Measurements from ENCODE around the gene PLPP2.

The PLPP2 gene

DNA sequence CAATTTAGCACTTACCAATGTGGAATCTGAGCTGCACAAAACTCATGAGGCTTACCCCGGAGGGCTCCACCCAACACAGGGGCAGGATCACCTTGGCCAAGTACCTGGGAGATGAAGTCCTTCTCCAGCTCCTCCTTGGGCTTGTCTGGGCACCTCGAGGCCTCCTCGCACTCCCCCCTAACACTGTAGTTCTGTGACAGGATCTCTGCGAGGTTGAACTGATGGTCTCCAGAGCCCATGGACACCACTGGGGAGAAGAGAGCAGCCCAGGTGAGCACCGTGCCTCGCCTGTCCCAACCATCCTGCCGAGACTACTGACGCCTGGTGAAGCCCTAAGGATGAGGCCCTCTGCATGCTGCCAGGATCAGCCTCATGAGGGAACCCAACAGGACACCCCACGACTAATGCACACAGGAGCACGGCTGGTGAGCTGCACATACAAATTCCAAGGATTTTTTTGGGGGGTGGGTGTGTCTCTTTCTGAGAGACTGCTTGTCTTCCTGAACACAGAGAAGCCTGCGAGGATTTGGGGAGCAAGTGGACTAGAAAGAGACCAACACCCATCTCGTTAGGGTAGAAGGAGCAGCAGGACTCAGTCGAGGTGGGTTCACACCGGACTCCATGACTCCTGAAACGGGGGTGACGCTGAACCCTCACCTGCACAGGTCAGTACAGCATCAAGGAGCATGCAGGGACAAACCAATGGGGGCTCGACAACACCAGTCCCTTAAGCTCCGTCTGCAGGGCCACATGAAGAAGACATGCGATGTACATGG, 43.3 kb upstream of the PLPP2 start:
- Histone ChIP-seq H3K9me3 (replicated peaks in 1 of 11) (peaks cover 22 to 53% (median 36%) of the 10 kb centered on the region in 11 experiments), H3K27me3 (no peaks in the 10 kb centered on the region), H3K4me2 (no peak overlapping the region), H3K9ac (no peak overlapping the region), H3K36me3 (peaks cover 33 to 67% (median 51%) of the 10 kb centered on the region in 11 experiments), H4K20me1 (peaks cover 0 to 29% (median 14%) of the 10 kb centered on the region in 11 experiments; a peak in 14 of 22 replicates), H3K4me1 (peaks cover 0 to 10% (median 3%) of the 10 kb centered on the region in 10 experiments; a peak in 6 of 20 replicates), H3K27ac (no peak overlapping the region), H3K4me3 (no peak overlapping the region)
- TF ChIP-seq Cebpa-rat (IDR thresholded peaks at IDR 0.05), result no peak

DNA sequence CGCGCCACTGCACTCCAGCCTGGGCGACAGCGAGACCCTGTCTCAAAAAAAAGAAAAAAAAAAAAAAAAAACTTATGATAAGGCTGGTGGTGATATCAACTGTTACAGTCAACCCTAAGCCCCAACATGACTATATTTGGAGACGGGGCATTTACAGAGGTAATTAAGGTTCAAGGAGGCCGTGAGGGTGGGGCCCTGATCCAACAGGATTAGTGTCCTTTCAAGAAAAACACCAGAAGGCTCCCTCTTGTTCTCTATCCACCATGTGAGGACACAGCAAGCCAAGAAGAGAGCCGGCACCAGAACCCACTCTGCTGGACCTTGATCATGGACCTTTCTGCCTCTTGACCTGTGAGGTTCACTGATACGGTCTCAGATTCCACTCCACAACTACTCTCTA, 39.3 kb upstream of the PLPP2 start:
- peaks cover 0 to 14% (median 5%) of the 10 kb centered on the region in 11 experiments; a peak in 10 of 22 replicates for H4K20me1 ChIP-seq
- H3K36me3 ChIP-seq, result peaks cover 69 to 85% (median 80%) of the 10 kb centered on the region in 11 experiments
- H3K4me1 ChIP-seq, result no peaks in the 10 kb centered on the region
- no peak for TF ChIP-seq Cebpa-rat (IDR thresholded peaks at IDR 0.05)
- no peak overlapping the region for H3K27ac ChIP-seq
- no peaks in the 10 kb centered on the region for H3K27me3 ChIP-seq
- H3K4me3 ChIP-seq, result no peak overlapping the region
- H3K9me3 ChIP-seq (replicated peaks in 1 of 11), result peaks cover 36 to 63% (median 59%) of the 10 kb centered on the region in 11 experiments
- H3K9ac ChIP-seq, result no peak overlapping the region
- H3K4me2 ChIP-seq, result no peak overlapping the region

GRCh38 chr19:329876-330275, 38.7 kb upstream of the PLPP2 start:
- Histone ChIP-seq H3K4me3 (no peak overlapping the region), H3K27me3 (no peaks in the 10 kb centered on the region), H3K9me3 (replicated peaks in 1 of 11) (peaks cover 41 to 69% (median 65%) of the 10 kb centered on the region in 11 experiments), H3K27ac (no peak overlapping the region), H4K20me1 (peaks cover 0 to 8% (median 0%) of the 10 kb centered on the region in 11 experiments; a peak in 7 of 22 replicates), H3K36me3 (peaks cover 65 to 85% (median 82%) of the 10 kb centered on the region in 11 experiments), H3K9ac (no peak overlapping the region), H3K4me1 (no peaks in the 10 kb centered on the region), H3K4me2 (no peak overlapping the region)
- TF ChIP-seq Cebpa-rat (IDR thresholded peaks at IDR 0.05), result no peak

DNA sequence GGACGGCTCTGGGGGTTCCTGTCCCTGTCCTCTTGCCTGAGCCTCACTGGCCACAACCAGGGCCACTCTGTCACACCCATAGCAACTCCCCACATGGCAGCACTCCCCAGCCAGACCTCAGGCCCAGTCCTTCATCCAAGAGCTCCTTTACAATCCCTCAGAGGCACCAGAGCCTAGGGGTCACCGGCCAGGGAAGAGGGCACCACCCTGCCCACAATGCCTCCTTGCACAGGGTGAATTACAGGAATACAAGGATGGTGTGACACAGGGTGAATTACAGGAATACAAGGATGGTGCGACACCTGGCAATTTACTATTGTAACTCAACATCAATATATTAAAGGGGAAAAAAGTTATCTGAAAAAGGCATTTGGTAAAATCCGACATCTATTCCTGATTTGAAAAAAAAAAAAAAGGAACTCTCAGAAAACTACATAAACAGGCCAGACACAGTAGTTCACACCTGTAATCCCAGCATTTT, 36.9 kb upstream of the PLPP2 start:
- no peak for TF ChIP-seq Cebpa-rat (IDR thresholded peaks at IDR 0.05)
- H3K4me3 ChIP-seq, result no peak overlapping the region

DNA sequence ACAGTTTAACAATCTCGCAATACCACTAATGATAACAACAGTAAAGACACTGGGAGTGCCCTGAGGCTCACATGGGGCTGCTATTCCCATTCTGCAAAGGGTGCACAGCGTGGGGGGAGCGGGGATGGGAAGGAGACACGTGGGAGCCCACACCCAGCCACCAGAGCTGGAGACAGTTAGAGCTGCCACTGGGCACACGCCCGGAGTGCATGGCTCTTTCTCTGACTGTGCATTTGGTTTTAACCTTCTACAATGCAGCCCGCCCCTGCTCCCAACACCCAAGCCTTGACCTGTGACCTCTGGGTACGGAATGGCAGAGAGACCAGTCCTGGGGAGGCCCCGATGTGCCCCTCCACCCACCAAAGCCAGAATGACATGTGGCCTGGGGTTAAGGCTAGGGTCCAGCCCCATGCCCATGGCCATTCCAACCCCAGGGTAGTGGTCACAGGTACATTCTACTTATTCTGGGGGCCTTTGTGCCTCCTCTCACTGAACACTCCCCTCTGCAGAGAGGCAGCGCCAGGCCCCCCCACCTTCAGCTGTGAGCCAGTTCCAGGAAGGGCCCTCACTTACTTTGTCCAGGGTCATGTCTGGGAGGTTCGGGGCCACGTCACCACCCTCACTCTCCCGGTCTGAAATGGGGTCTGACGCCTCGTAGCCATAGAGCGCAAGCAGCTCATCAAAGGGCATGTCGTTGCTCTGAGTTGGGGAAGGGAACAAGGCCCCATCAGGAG, 36.3 kb upstream of the PLPP2 start:
- no peaks in the 10 kb centered on the region for H3K27me3 ChIP-seq
- no peaks in the 10 kb centered on the region for H4K20me1 ChIP-seq
- H3K27ac ChIP-seq, result no peak overlapping the region
- H3K4me1 ChIP-seq, result no peaks in the 10 kb centered on the region
- no peak overlapping the region for H3K4me3 ChIP-seq
- H3K9ac ChIP-seq, result no peak overlapping the region
- no peak for TF ChIP-seq Cebpa-rat (IDR thresholded peaks at IDR 0.05)
- H3K4me2 ChIP-seq, result no peak overlapping the region
- H3K36me3 ChIP-seq, result peaks cover 75 to 98% (median 95%) of the 10 kb centered on the region in 11 experiments
- peaks cover 52 to 93% (median 69%) of the 10 kb centered on the region in 11 experiments for H3K9me3 ChIP-seq (replicated peaks in 1 of 11)

More for the DNA sequence above, 36.9 kb upstream of the PLPP2 start:
- Histone ChIP-seq H3K9me3 (replicated peaks in 1 of 11) (peaks cover 49 to 87% (median 67%) of the 10 kb centered on the region in 11 experiments), H3K4me2 (no peak overlapping the region), H3K9ac (no peak overlapping the region), H3K27ac (no peak overlapping the region), H3K36me3 (peaks cover 69 to 92% (median 89%) of the 10 kb centered on the region in 11 experiments), H4K20me1 (no peaks in the 10 kb centered on the region), H3K27me3 (no peaks in the 10 kb centered on the region), H3K4me1 (no peaks in the 10 kb centered on the region)

GRCh38 chr19:326871-327270, 35.7 kb upstream of the PLPP2 start:
- no peak overlapping the region for H3K4me2 ChIP-seq
- no peak overlapping the region for H3K4me3 ChIP-seq
- no peak for TF ChIP-seq Cebpa-rat (IDR thresholded peaks at IDR 0.05)
- H3K27ac ChIP-seq, result no peak overlapping the region
- no peaks in the 10 kb centered on the region for H4K20me1 ChIP-seq
- no peaks in the 10 kb centered on the region for H3K27me3 ChIP-seq
- no peak overlapping the region for H3K9ac ChIP-seq
- peaks cover 54 to 96% (median 69%) of the 10 kb centered on the region in 11 experiments for H3K9me3 ChIP-seq (replicated peaks in 1 of 11)
- H3K36me3 ChIP-seq, result peaks cover 76 to 100% (median 96%) of the 10 kb centered on the region in 11 experiments
- H3K4me1 ChIP-seq, result no peaks in the 10 kb centered on the region

DNA sequence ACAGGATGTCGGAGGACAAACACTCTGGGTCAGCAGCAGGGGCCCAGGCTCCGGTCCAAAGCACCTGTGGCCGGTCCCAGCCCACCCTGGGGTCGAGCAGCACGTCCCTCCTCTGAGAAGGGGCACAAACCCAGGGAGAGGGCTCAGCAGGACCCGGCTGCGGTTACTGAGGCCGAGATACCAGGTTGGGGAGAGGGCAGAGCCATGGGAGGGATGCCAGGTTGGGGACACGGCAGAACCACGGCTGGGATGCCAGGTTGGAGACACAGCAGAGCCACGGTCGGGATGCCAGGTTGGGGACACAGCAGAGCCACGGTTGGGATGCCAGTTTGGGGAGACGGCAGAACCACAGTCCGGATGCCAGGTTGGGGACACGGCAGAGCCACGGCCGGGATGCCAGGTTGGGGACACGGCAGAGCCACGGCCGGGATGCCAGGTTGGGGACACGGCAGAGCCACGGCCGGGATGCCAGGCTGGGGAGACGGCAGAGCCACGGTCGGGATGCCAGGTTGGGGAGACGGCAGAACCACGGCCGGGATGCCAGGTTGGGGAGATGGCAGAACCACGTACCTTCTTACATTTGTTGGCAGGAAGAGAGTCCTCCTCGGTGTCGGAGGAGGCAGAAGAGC, 34.8 kb upstream of the PLPP2 start:
- Histone ChIP-seq H3K36me3 (peaks cover 76 to 98% (median 92%) of the 10 kb centered on the region in 11 experiments), H3K9ac (no peak overlapping the region), H3K4me2 (no peak overlapping the region), H3K4me3 (no peak overlapping the region), H3K4me1 (no peaks in the 10 kb centered on the region), H3K27me3 (no peaks in the 10 kb centered on the region), H4K20me1 (no peaks in the 10 kb centered on the region), H3K9me3 (replicated peaks in 1 of 11) (peaks cover 50 to 97% (median 69%) of the 10 kb centered on the region in 11 experiments), H3K27ac (no peak overlapping the region)
- TF ChIP-seq Cebpa-rat (IDR thresholded peaks at IDR 0.05), result no peak

DNA sequence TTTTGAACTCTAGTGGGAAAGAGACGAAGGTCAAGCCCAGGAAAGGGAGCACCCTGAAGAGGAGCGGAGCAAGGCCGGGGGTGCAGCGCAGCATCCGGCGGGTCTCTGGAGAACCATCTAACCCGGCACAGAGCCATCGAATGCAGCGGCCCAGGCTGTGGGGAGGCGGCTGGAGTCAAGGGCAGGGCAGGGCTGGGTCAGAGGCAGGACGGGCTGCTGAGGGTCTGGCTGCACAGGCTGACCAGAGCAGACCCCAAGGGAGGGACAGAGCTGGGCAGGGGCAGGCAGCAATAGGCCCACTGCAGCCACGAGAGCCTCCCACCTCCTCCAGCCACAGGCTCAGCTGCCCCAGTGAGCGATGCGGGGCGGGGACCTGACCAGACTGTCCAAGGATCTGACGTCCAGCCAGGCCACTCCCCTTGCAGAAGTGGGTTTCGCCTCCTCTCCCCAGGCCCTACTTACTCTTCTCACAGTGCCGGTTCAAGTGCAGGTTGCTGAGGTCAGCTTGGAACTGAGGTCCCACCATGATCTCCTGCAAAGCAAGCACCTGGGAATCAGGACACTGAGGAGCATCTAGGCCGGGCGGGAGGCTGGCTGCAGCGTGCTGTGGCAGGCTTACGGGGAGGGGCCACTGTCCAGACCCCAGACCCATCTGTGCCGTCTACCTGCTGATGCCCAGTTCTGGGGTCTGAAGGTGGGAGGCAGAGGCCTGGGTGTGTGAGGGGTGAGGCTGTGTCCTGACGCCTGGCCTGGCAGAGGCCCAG, 34.2 kb upstream of the PLPP2 start:
- H3K4me1 ChIP-seq, result no peaks in the 10 kb centered on the region
- no peak overlapping the region for H3K27ac ChIP-seq
- H3K9ac ChIP-seq, result no peak overlapping the region
- H3K9me3 ChIP-seq (replicated peaks in 1 of 11), result peaks cover 50 to 97% (median 69%) of the 10 kb centered on the region in 11 experiments
- H3K4me2 ChIP-seq, result no peak overlapping the region
- no peak for TF ChIP-seq Cebpa-rat (IDR thresholded peaks at IDR 0.05)
- no peaks in the 10 kb centered on the region for H3K27me3 ChIP-seq
- H3K36me3 ChIP-seq, result peaks cover 74 to 98% (median 92%) of the 10 kb centered on the region in 11 experiments
- H4K20me1 ChIP-seq, result peaks cover 0 to 3% (median 0%) of the 10 kb centered on the region in 11 experiments; a peak in 1 of 22 replicates
- H3K4me3 ChIP-seq, result no peak overlapping the region
